Liver (tissue), 9 donors: ENCODE data around the gene UXS1. TPM values are rescaled to one million over a fixed set of nuclear protein-coding genes. Genes with fewer than 3 reads are reported as not detected.

Experiments
- DNase-seq: peaks from one replicate; pipeline ENCODE4 v3.0.0-alpha.2; 2017; ENCODE audit warnings: low spot score
- H3K27ac ChIP-seq, 2 donors: one replicate each; pipeline ENCODE4 v1.7.0; 2013; ENCODE audit warnings: inconsistent platforms in 2 of 2, low read length in 2 of 2, control low read depth in 1 of 2, low read depth in 1 of 2, mild to moderate bottlenecking in 1 of 2
- H3K27me3 ChIP-seq, 4 donors: one replicate each; pipeline versions ENCODE4 v1.6.1 to v1.7.0; 2013; ENCODE audit warnings: low read length in 3 of 4, inconsistent platforms in 1 of 4, mild to moderate bottlenecking in 1 of 4, moderate library complexity in 1 of 4; ENCODE audit not compliant: control insufficient read depth in 4 of 4, insufficient read depth in 4 of 4
- H3K36me3 ChIP-seq, 4 donors: one replicate each; pipeline versions ENCODE4 v1.6.1 to v1.7.0; 2013; ENCODE audit warnings: low read length in 3 of 4, mild to moderate bottlenecking in 3 of 4, low read depth in 1 of 4, moderate library complexity in 1 of 4; ENCODE audit not compliant: control insufficient read depth in 4 of 4, insufficient read depth in 3 of 4
- H3K4me1 ChIP-seq, 4 donors: one replicate each; pipeline versions ENCODE4 v1.6.1 to v1.7.0; 2013; ENCODE audit warnings: low read length in 3 of 4, mild to moderate bottlenecking in 3 of 4, moderate library complexity in 1 of 4; ENCODE audit not compliant: control insufficient read depth in 4 of 4, insufficient read depth in 4 of 4
- H3K4me3 ChIP-seq, 3 donors: one replicate each; pipeline versions ENCODE4 v1.6.1 to v1.7.0; 2013; ENCODE audit warnings: low read length in 3 of 3, control low read depth in 1 of 3, low read depth in 1 of 3, mild to moderate bottlenecking in 1 of 3
- H3K9ac ChIP-seq, 2 donors: one replicate each; pipeline ENCODE4 v1.7.0; 2013; ENCODE audit warnings: low read length in 2 of 2, mild to moderate bottlenecking in 2 of 2, moderate library complexity in 2 of 2, control low read depth in 1 of 2, low read depth in 1 of 2
- H3K9me3 ChIP-seq, 4 donors: one replicate each; pipeline versions ENCODE4 v1.6.1 to v1.7.0; 2013; ENCODE audit warnings: low read length in 3 of 4; ENCODE audit not compliant: control insufficient read depth in 4 of 4
- CTCF ChIP-seq: fragments of 150-350 bp; IDR thresholded peaks from 2 replicates; pipeline ENCODE4 v1.5.1; 2017; ENCODE audit warnings: improper control_type of control experiment, low read depth, low read length; ENCODE audit not compliant: missing input control
- FOXA1 ChIP-seq: IDR thresholded peaks from 2 replicates; pipeline ENCODE4 v1.6.1; 2016; ENCODE audit warnings: antibody characterized with exemption
- HNF4A ChIP-seq, 2 donors: conservative IDR thresholded peaks; 2 replicates each; pipeline ENCODE4 v1.6.1; 2016; ENCODE audit warnings: antibody characterized with exemption in 2 of 2, mild to moderate bottlenecking in 2 of 2
- HNF4G ChIP-seq: IDR thresholded peaks from 2 replicates; pipeline ENCODE4 v1.6.1; 2016; ENCODE audit warnings: antibody characterized with exemption
- JUND ChIP-seq, 2 donors: IDR thresholded peaks; 2 replicates each; pipeline ENCODE4 v1.6.1; 2016; ENCODE audit warnings: antibody characterized with exemption in 2 of 2
- MAX ChIP-seq: IDR thresholded peaks from 2 replicates; pipeline ENCODE4 v1.6.1; 2016; ENCODE audit warnings: antibody characterized with exemption
- NR2F2 ChIP-seq: IDR thresholded peaks from 2 replicates; pipeline ENCODE4 v1.6.1; 2016; ENCODE audit warnings: antibody characterized with exemption
- RXRA ChIP-seq, 2 donors: IDR thresholded peaks; 2 replicates each; pipeline ENCODE4 v1.6.1; 2017 to 2018; ENCODE audit warnings: antibody characterized with exemption in 2 of 2, mild to moderate bottlenecking in 1 of 2
- SP1 ChIP-seq: IDR thresholded peaks from 2 replicates; pipeline ENCODE4 v1.6.1; 2018; ENCODE audit warnings: antibody characterized with exemption, mild to moderate bottlenecking
- TAF1 ChIP-seq: conservative IDR thresholded peaks from 2 replicates; pipeline ENCODE4 v1.6.1; 2016; ENCODE audit warnings: antibody characterized with exemption, mild to moderate bottlenecking
- YY1 ChIP-seq: IDR thresholded peaks from 2 replicates; pipeline ENCODE4 v1.6.1; 2016; ENCODE audit warnings: antibody characterized with exemption, mild to moderate bottlenecking
- WGBS: extraction: QIAGEN DNeasy Blood & Tissue Kit; methylation state at CpG from one replicate; pipeline ENCODE4 v1.1.7; 2013; 5-methylcytosine and 5-hydroxymethylcytosine counted together
- polyA plus RNA-seq, 2 donors: library from polyadenylated mRNA; stranded (reverse) in 1 of 2; unstranded in 1 of 2; fragments of 200-250 nt in 1 of 2; fragments of >200 nt in 1 of 2; fragmentation: Nextera tagmentation in 1 of 2; extraction: Ambion mirVana in 1 of 2; gene quantifications; one replicate each; pipeline versions ENCODE4 v1.2.1 to v1.2.3, GENCODE V29; 2013 to 2015
- total RNA-seq, 2 donors: library from RNA; depleted of rRNA; stranded (reverse); fragments of >200 nt; gene quantifications; one replicate each; pipeline ENCODE4 v1.2.3, GENCODE V29; 2014
- TF ChIP-seq, protein P1 (sequence below): IDR thresholded peaks from 2 replicates; pipeline ENCODE4 v1.6.1; 2016; ENCODE audit warnings: antibody characterized with exemption, mild to moderate bottlenecking
- TF ChIP-seq, protein P2 (sequence below): IDR thresholded peaks from 2 replicates; pipeline ENCODE4 v1.6.1; 2016; ENCODE audit warnings: antibody characterized with exemption
- donor health status: healthy.
- donor health status: healthy.
- donor health status: healthy.
- donor health status: healthy.
- donor health status: healthy.

Gene UXS1
- total and polyA plus RNA-seq, 4 donors: 8.8 to 19.9 (median 10.0) TPM

DNA sequence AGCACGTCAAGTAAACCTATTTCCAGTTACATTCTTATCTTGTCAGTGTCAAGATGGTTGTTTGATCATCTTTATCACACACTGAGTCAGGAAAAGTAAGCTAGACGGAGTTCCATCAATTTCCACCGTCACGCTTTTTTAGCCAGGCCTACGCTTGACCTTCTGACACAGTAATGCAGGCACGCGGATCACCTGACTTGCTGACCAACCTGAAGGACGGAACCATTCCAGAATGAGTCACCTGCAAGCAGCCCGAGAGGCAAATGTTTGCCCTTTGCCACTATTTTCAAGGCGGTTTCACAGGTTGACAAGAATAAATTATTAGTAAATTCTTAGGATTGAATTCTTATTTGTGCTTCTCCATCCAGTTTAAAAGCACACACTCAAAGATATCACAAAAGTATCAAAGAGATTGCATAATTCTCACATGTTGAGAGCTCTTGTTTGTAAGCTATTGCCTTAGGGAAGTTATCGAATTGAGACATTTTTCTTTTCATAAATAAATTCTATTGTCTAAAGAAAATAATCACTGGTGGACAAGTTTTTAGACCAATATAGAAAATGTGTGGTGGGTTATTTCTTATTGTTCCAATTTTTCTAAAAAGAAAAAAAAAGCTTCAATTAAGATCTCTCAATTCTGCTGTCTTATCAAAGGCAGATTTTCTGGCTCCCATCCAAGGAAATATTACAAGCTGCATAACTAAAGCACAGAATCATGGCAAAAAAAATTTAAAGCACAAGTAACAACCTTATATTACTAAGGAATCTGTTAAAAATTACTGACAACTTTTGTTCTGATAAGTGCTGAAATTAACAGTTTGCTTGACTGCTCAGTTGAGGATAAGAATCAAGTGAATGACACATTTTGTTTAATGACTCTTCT, 31.9 kb downstream of the UXS1 start:
- no peak overlapping the region for H3K27ac ChIP-seq
- 93% methylated on average over 11 of the region's 11 CpGs for WGBS

GRCh38 chr2:106161341-106161740, 32.8 kb downstream of the UXS1 start:
- TF ChIP-seq TAF1: no peak
- no peak for TF ChIP-seq MAX
- no peak for TF ChIP-seq NR2F2
- no peak for TF ChIP-seq CTCF
- TF ChIP-seq, protein P1, sequence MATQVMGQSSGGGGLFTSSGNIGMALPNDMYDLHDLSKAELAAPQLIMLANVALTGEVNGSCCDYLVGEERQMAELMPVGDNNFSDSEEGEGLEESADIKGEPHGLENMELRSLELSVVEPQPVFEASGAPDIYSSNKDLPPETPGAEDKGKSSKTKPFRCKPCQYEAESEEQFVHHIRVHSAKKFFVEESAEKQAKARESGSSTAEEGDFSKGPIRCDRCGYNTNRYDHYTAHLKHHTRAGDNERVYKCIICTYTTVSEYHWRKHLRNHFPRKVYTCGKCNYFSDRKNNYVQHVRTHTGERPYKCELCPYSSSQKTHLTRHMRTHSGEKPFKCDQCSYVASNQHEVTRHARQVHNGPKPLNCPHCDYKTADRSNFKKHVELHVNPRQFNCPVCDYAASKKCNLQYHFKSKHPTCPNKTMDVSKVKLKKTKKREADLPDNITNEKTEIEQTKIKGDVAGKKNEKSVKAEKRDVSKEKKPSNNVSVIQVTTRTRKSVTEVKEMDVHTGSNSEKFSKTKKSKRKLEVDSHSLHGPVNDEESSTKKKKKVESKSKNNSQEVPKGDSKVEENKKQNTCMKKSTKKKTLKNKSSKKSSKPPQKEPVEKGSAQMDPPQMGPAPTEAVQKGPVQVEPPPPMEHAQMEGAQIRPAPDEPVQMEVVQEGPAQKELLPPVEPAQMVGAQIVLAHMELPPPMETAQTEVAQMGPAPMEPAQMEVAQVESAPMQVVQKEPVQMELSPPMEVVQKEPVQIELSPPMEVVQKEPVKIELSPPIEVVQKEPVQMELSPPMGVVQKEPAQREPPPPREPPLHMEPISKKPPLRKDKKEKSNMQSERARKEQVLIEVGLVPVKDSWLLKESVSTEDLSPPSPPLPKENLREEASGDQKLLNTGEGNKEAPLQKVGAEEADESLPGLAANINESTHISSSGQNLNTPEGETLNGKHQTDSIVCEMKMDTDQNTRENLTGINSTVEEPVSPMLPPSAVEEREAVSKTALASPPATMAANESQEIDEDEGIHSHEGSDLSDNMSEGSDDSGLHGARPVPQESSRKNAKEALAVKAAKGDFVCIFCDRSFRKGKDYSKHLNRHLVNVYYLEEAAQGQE: no peak
- TF ChIP-seq HNF4G: no peak
- no peak for TF ChIP-seq RXRA (IDR thresholded peaks at IDR 0.05)
- TF ChIP-seq SP1: no peak
- TF ChIP-seq HNF4A (conservative IDR thresholded peaks at IDR 0.05): no peak
- TF ChIP-seq, protein P2, sequence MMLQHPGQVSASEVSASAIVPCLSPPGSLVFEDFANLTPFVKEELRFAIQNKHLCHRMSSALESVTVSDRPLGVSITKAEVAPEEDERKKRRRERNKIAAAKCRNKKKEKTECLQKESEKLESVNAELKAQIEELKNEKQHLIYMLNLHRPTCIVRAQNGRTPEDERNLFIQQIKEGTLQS: no peak
- H3K9ac ChIP-seq: no peak overlapping the region
- no peaks in the 10 kb centered on the region for H3K27me3 ChIP-seq
- no peaks in the 10 kb centered on the region for H3K9me3 ChIP-seq
- no peak overlapping the region for H3K4me3 ChIP-seq
- no peak for DNase-seq
- 97% methylated on average over 4 of the region's 4 CpGs for WGBS
- peaks cover 0 to 12% (median 2%) of the 10 kb centered on the region in 4 donors for H3K36me3 ChIP-seq
- no peak overlapping the region for H3K27ac ChIP-seq
- H3K4me1 ChIP-seq: no peaks in the 10 kb centered on the region

More for the DNA sequence above, 31.9 kb downstream of the UXS1 start:
- TF ChIP-seq YY1: no peak
- no peak for TF ChIP-seq JUND (IDR thresholded peaks at IDR 0.05)
- no peak for TF ChIP-seq FOXA1
- no peak for DNase-seq
- H3K9me3 ChIP-seq: no peaks in the 10 kb centered on the region
- no peaks in the 10 kb centered on the region for H3K4me1 ChIP-seq
- no peak overlapping the region for H3K4me3 ChIP-seq
- peaks cover 0 to 12% (median 2%) of the 10 kb centered on the region in 4 donors for H3K36me3 ChIP-seq
- no peaks in the 10 kb centered on the region for H3K27me3 ChIP-seq
- no peak overlapping the region for H3K9ac ChIP-seq
